GM19438 (cell line): ENCODE data around the gene COL6A2.

ENCODE experiments used
- ATAC-seq: cut with Tn5 transposase; IDR thresholded peaks from one replicate; pipeline ENCODE4 v1.9.1; 2021; ENCODE audit warnings: low read depth; ENCODE audit not compliant: unreplicated experiment

Gene COL6A2

DNA sequence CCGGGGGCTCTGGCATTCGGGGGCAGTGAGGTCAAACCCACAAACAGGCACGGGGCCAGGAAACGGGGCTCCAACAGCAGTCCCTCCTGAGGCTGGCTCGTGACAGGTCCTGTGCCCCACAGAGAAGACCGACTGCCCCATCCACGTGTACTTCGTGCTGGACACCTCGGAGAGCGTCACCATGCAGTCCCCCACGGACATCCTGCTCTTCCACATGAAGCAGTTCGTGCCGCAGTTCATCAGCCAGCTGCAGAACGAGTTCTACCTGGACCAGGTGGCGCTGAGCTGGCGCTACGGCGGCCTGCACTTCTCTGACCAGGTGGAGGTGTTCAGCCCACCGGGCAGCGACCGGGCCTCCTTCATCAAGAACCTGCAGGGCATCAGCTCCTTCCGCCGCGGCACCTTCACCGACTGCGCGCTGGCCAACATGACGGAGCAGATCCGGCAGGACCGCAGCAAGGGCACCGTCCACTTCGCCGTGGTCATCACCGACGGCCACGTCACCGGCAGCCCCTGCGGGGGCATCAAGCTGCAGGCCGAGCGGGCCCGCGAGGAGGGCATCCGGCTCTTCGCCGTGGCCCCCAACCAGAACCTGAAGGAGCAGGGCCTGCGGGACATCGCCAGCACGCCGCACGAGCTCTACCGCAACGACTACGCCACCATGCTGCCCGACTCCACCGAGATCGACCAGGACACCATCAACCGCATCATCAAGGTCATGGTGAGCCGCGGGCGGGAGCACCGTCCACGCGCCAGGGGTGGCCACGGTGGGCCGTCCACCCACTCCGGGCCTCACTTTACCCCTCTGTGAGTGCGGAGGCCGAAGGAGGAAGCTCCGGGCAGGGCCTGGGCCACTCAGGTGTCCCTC is 14.2 kb downstream of the COL6A2 start:
- no peak for ATAC-seq

GRCh38 chr21:46112725-46113215 is 14.9 kb downstream of the COL6A2 start:
- no peak for ATAC-seq

DNA sequence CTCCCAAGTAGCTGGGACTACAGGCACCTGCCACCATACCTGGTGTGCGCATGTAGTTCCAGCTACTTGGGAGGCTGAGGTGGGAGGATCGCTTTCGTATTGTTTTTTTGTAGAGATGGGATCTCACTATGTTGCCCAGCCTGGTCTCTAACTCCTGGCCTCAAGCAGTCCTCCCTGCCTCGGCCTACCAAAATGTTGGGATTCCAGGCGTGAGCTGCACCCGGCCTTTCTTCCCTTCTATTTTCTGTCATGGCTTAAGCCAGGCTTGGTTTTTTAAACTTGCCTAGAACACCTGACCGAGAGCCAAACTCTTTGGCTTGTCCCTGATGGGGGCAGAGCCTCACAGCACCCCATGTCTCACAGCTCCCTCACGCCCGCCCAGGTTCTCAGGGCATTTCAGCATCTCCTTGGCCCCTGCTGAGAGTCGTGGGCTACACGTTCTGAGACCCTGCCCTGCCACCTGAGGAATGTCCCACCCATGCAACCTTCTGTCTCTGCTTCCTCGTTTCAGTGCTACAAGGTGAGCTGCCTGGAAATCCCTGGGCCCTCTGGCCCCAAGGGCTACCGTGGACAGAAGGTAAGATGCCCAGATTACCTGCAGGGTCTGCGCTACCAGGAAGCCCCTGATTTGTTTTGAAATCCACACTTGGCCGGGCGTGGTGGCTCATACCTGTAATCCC is 15.7 kb downstream of the COL6A2 start:
- no peak for ATAC-seq

- no peak for ATAC-seq
Measured at GRCh38 chr21:46114963-46115362, 17.1 kb downstream of the COL6A2 start.

DNA sequence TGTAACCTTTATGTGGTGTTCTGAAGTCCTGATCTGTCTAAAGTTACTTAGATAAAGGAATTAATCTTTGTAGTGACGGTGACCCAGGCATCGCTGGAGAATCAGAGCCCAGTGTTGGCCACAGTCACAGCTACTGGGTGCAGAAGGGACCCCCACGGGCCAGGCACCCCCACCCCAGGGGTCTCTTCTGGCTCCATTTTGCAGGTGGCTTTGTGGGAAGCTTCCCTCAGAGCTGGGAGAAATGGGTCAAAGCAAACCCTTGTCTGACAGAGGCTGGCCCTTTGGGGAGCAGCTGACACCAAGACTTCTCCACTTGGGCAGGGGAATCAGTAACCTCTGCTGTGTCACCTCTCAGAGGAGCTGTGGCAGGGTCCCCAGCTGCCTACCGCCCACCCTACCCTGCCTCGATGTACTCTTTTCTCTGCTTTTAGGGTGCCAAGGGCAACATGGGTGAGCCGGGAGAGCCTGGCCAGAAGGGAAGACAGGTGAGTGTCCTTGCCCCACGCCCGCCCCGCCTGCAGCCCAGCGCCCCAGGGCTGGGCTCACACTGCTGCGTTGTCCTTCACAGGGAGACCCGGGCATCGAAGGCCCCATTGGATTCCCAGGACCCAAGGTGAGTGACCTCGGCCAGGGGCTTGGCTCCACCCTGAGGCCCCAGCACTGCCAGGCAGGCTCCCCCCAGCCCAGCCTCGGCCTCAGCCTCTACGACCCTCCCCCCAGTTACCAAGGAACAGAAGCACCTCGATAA is 17.7 kb downstream of the COL6A2 start:
- ATAC-seq = no peak

DNA sequence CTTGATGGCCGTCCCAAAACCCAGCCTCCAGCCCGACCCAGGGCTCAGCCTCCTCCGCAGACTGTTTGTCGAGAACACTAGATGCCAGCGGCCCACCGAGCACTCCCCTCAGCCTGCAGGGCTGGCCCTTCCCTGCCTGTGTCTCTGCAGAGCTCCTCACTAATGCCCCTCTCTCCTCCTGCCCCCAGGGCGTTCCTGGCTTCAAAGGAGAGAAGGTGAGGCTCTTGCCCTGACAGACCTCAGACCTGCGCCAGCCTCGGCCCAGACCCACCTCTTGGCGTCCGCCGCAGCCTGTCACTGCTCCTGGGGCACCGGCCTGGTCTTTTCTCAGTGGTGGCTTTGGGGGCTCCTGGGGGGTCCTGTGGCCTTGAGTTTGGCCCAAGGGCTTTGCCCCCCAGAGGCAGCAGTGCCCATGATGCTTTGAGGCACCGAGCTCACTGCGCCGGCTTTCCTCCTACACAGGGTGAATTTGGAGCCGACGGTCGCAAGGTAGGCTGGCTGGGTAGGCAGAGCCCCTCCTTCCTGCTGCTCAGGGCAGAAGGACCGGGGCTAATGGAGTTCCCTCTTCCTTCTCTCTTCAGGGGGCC is 18.4 kb downstream of the COL6A2 start:
- ATAC-seq = no peak

- no peak for ATAC-seq
Measured at GRCh38 chr21:46116776-46117585, 19.1 kb downstream of the COL6A2 start.

DNA sequence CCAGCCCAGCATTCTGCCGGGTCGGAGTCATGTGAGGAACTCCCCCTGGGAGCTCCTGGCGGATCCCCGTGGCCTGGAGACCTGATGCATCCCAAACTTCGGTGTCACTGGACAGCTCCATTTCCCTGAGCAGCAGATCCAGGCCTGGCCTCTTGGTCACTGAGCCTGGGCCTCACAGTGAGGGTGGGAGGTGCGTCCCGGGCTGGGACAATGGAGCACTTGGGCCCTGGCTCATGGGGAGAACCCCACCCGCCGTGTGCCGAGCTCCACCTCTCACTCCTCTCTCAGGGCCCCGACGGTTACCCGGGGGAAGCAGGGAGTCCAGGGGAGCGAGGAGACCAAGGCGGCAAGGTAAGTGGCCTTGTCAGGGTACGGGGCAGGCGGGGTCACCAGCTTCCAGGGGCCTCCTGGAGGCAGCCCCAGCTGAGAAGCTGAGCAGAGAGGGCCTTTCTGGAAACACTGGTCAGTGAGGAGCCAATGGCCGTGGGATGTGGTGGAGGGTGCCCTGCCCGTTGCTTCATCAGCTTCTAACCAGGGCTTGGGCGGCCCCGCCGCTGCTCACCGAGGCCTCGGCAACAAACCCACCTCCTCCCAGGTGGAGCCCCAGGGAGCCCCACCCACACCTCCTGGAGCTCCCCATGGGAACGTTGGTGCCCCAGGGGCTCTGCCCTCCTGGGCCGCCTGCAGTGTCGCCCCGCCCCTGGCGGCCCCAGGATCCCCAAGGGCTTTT is 19.8 kb downstream of the COL6A2 start:
- ATAC-seq = no peak

- ATAC-seq = no peak
Measured at GRCh38 chr21:46118316-46119143, 20.6 kb downstream of the COL6A2 start.

DNA sequence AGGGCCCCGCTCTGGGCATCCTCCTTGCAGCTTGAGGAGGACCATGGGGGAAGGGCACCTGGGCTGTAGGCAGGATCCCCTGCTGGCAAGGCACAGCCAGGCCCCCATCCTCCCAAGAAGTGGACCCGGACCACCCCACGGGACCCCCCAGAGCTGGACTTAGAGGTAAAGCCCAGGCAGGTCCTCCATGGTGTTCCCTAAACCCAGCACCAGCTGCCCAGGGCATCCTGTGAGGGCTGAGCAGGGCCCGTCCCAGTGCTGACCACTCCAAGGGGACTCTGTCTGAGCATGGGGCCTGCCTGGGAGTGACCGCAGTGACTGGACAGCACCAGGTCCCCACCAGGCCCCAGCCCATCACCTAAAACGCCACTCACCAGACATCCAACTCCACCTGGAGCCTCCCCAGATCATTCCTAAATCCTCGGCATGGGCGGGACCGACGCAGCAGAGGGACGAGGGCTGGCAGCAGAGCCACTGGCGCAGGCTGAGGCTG is 21.3 kb downstream of the COL6A2 start:
- no peak for ATAC-seq

DNA sequence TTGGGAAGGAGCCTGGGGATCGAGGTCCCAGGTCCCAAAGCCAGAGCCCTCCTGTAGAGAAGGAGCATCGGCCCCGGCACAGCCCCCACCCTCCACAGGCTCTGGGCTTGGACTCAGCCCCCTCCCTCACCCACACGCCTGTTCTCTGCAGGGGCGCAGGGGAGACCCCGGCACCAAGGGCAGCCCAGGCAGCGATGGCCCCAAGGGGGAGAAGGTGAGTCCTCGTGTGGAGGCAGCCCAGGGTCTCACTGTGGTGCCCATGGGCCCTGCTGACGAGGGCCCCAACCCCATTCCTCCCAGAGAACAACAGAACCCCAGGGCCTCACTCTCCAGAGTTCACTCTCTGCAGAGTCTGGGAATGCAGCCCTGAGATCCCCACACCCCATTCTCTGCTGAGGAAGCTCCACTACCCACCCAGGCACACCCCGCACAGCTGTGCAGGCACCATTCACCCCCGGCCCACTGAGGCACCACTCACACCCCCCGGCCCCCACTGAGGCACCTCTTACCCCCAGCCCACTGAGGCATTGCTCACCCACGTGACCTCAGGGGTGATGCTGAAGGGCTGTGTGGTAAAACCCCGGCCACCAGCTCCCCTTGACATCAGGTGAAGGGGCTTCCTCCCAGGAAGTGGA is 21.8 kb downstream of the COL6A2 start:
- no peak for ATAC-seq

GRCh38 chr21:46120301-46121285 is 22.7 kb downstream of the COL6A2 start:
- ATAC-seq = no peak

DNA sequence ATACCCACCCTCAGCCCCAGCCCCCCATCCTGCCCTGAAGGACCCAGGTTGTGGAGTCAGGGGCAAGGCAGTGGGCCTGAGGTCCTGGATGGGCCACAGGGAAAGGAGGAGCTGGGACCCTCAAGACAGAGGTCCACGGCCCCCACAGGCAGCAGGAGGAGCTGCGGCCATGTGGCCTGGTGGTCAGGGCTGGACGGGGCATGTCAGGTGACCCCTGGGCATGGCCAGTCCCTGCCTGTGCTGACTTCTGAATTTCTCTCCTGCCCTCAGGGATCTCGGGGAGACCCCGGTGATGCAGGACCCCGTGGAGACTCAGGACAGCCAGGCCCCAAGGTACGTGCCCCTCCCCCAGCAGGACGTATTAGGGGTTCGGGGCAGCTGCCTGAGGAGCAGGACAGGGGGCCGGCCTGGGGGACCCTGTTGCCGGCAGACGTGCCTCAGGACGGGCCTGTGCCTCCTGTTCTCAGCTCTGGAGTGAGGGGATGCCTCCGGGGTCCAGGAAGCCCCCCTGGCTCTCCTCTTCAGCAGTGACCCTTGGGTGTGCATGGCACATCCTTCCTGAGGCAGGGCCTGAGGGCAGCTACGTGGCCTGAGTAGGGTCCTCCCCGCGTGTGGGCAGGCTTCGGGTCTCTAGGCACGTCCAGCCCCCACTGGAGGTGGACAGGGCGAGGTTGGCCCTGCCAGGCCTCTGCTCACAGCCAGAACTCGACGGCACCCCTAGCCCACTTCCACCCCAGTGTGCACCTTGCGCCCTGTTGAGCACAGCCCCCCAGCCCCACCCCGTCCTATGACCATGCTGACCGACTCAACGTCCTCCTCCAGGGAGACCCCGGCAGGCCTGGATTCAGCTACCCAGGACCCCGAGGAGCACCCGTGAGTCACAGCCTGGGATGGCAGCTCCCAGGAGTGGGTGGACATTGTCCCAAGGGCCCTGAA is 23.6 kb downstream of the COL6A2 start:
- no peak for ATAC-seq

- ATAC-seq = no peak
Measured at GRCh38 chr21:46122237-46122671, 24.3 kb downstream of the COL6A2 start.
